ENCODE measurements around the gene APBB3. TPM values are rescaled to one million over a fixed set of nuclear protein-coding genes. Genes with fewer than 3 reads are reported as not detected.
"Not testable (repeated sequence)": the region's sequence is repeated elsewhere in the genome, so short reads cannot be mapped to it uniquely, and the experiment has no call there.

Gene APBB3
- total RNA-seq, 1 experiment from 2014 or later = 15.7 TPM

DNA sequence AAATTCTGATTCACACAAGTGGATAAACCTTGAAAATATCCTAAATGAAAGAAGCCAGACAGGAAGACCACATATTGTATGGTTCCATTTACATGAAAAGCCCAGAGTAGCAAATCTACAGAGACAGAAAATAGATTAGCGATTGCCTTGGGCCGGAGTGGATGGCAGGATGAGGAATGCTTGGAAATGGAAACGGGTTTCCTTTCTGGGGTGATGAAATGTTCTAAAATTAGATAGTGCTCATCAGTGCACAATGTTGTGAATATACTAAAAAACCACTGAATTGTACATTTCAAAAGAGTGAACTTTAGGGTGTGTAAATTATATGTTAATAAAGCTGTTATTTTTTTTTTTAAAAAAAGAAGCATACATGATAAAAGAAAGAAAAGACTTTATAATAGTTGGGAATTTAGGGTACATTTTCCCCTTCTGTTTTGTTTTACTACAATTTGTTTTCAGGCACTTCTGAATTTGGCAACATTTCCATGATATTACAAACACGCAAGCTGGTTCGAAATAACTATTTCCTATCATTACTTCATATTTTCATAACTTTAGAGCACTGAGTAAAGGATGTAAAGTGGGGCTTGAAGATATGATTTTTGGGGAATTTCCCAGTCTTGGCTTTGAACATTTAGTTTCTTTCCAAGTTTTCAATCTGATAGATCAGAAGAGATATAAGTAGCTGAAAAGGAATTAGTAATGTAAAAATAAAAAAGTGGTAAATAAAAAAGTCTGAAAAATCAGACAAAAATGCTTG lies 24.1 kb upstream of the APBB3 start:
- no peak for DNase-seq
- Mint-ChIP-seq H3K36me3 (ENCODE audit: insufficient read depth, unreplicated experiment) (no peaks in the 10 kb centered on the region), H3K4me3 (ENCODE audit: low read depth, unreplicated experiment) (no peak overlapping the region), H3K4me1 (ENCODE audit: low read depth, unreplicated experiment) (no peaks in the 10 kb centered on the region), H3K27ac (ENCODE audit: unreplicated experiment) (no peak overlapping the region), H3K9me3 (ENCODE audit: low read depth, unreplicated experiment) (no peaks in the 10 kb centered on the region), H3K27me3 (ENCODE audit: unreplicated experiment) (no peaks in the 10 kb centered on the region)
- CTCF ChIA-PET = interaction anchor here (0.6 kb wide), 1 partner anchor 245 kb away, joined by 5 read pairs; no protein-coding TSS in a partner anchor
- BruUV-seq (replicated peaks) = no TSS peak
- intact Hi-C loops (cut with micrococcal nuclease; ENCODE audit: unreplicated experiment) = no loop called here
- TF ChIP-seq, protein P1, sequence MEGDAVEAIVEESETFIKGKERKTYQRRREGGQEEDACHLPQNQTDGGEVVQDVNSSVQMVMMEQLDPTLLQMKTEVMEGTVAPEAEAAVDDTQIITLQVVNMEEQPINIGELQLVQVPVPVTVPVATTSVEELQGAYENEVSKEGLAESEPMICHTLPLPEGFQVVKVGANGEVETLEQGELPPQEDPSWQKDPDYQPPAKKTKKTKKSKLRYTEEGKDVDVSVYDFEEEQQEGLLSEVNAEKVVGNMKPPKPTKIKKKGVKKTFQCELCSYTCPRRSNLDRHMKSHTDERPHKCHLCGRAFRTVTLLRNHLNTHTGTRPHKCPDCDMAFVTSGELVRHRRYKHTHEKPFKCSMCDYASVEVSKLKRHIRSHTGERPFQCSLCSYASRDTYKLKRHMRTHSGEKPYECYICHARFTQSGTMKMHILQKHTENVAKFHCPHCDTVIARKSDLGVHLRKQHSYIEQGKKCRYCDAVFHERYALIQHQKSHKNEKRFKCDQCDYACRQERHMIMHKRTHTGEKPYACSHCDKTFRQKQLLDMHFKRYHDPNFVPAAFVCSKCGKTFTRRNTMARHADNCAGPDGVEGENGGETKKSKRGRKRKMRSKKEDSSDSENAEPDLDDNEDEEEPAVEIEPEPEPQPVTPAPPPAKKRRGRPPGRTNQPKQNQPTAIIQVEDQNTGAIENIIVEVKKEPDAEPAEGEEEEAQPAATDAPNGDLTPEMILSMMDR (IDR thresholded peaks at IDR 0.05; ENCODE audit: unreplicated experiment) = no peak

DNA sequence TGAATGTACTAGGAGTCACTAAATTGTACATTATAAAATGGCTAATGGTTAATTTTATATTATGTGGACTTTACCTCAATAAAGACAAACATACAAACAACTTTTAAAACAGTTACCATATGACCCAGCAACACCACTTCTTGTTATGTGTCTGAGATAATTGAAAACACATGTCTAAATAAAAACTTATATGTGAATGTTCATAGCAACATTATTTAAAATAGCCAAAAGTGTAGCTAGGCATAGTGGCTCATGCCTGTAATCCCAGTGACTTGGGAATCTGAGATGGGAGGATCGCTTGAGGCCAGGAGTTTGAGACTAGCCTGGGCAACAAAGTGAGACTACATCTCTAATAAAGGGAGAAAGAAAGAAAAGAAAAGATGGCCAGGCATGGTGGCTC lies 23.1 kb upstream of the APBB3 start:
- intact Hi-C loops (cut with micrococcal nuclease; ENCODE audit: unreplicated experiment) = no loop called here
- no peaks in the 10 kb centered on the region for H3K4me1 Mint-ChIP-seq (ENCODE audit: low read depth, unreplicated experiment)

DNA sequence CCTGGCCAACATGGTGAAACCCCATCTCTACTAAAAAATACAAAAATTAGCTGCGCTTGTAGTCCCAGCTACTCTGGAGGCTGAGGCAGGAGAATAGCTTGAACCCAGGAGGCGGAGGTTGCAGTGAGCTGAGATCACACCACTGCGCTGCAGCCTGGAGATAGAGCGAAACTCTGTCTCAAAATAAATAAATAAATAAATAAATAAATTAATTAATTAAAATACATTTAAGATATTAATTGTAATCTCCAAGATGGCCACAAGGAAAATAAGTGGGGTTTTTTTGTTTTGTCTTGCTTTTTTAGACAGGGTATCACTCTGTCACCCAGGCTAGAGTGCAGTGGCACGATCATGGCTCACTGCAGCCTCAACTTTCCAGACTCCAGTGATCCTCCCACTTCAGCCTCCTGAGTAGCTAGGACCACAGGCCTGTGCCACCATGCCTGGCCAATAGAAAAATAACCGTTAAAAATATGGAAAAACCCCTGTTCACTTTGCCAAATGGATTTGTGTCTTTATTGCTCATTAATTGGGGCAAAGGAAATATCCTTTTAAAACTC lies 14.9 kb upstream of the APBB3 start:
- H3K4me1 Mint-ChIP-seq (ENCODE audit: low read depth, unreplicated experiment) = peaks cover 11% of the 10 kb centered on the region
- TF ChIP-seq, protein P1 (IDR thresholded peaks at IDR 0.05; ENCODE audit: unreplicated experiment) = peak; percentile 36
- H3K9me3 Mint-ChIP-seq (ENCODE audit: low read depth, unreplicated experiment); H3K4me3 Mint-ChIP-seq (ENCODE audit: low read depth, unreplicated experiment); H3K27ac Mint-ChIP-seq (ENCODE audit: unreplicated experiment); DNase-seq; H3K27me3 Mint-ChIP-seq (ENCODE audit: unreplicated experiment); BruUV-seq (replicated peaks); H3K36me3 Mint-ChIP-seq (ENCODE audit: insufficient read depth, unreplicated experiment); CTCF ChIA-PET: not testable (repeated sequence)
- intact Hi-C loops (cut with micrococcal nuclease; ENCODE audit: unreplicated experiment) = loop anchor here (10.0 kb wide), 1 partner anchor 146 kb away; no protein-coding TSS in a partner anchor

More for the DNA sequence above, 23.1 kb upstream of the APBB3 start:
- CTCF ChIA-PET = no interaction called here
- no peaks in the 10 kb centered on the region for H3K9me3 Mint-ChIP-seq (ENCODE audit: low read depth, unreplicated experiment)
- H3K27me3 Mint-ChIP-seq (ENCODE audit: unreplicated experiment) = no peaks in the 10 kb centered on the region
- H3K4me3 Mint-ChIP-seq (ENCODE audit: low read depth, unreplicated experiment) = no peak overlapping the region
- DNase-seq = no peak
- BruUV-seq (replicated peaks) = no TSS peak
- H3K36me3 Mint-ChIP-seq (ENCODE audit: insufficient read depth, unreplicated experiment) = no peaks in the 10 kb centered on the region
- no peak overlapping the region for H3K27ac Mint-ChIP-seq (ENCODE audit: unreplicated experiment)
- TF ChIP-seq, protein P1 (IDR thresholded peaks at IDR 0.05; ENCODE audit: unreplicated experiment) = no peak

DNA sequence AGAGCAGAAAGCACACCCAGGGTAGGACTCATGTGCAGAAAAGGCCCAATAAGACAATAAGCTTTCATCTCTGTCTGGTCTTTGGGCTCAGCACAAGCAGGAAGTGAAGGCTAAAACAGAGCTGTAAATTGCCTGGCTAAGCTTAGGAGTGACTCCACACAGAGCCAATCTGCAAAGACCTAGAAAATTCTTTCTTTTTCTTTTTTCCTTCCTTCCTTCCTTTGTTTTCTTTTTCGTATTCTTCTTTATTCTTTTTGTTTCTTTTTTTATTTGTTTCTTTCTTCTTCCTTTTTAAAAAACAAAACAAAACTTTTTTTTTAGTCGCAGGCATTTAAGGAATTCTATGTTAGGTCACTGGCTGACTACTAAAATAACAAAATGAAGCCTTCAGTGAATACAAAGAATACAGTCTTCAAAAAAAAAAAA lies 12.4 kb upstream of the APBB3 start:
- intact Hi-C loops (cut with micrococcal nuclease; ENCODE audit: unreplicated experiment) = loop anchor here (10.0 kb wide), 1 partner anchor 148 kb away; no protein-coding TSS in a partner anchor
- CTCF ChIA-PET = interaction anchor here (0.6 to 1.7 kb wide), 2 partner anchors 56 to 135 kb away, joined by 3 to 7 read pairs; partner anchors contain the start of gene CD14
- H3K9me3 Mint-ChIP-seq (ENCODE audit: low read depth, unreplicated experiment) = no peaks in the 10 kb centered on the region
- DNase-seq = no peak
- H3K27ac Mint-ChIP-seq (ENCODE audit: unreplicated experiment) = no peak overlapping the region
- peaks cover 18% of the 10 kb centered on the region for H3K4me1 Mint-ChIP-seq (ENCODE audit: low read depth, unreplicated experiment)
- no peaks in the 10 kb centered on the region for H3K36me3 Mint-ChIP-seq (ENCODE audit: insufficient read depth, unreplicated experiment)
- no peaks in the 10 kb centered on the region for H3K27me3 Mint-ChIP-seq (ENCODE audit: unreplicated experiment)
- BruUV-seq (replicated peaks) = no TSS peak
- TF ChIP-seq, protein P1 (IDR thresholded peaks at IDR 0.05; ENCODE audit: unreplicated experiment) = no peak
- H3K4me3 Mint-ChIP-seq (ENCODE audit: low read depth, unreplicated experiment) = no peak overlapping the region
